GM06990 (cell line): ENCODE data around the gene HSD17B11.
"Not testable (repeated sequence)": the region's sequence is repeated elsewhere in the genome, so short reads cannot be mapped to it uniquely, and the experiment has no call there.

Experiments used
- DNase-seq: peaks from one replicate; pipeline ENCODE4 v3.0.0-alpha.2; 2011; ENCODE audit not compliant: insufficient read length; ENCODE audit errors: extremely low read depth
- H3K27me3 ChIP-seq: replicated peaks from 2 replicates; pipeline ENCODE4 v1.6.0; 2011; ENCODE audit warnings: low read length; ENCODE audit not compliant: control insufficient read depth, insufficient read depth
- H3K36me3 ChIP-seq: 2 replicates; pipeline ENCODE4 v1.5.1; 2011; ENCODE audit warnings: low read length; ENCODE audit not compliant: control insufficient read depth, insufficient read depth
- H3K4me3 ChIP-seq: replicated peaks from 2 replicates; pipeline ENCODE4 v1.5.1; 2011; ENCODE audit warnings: low read depth, mild to moderate bottlenecking, control low read depth, low read length
- CTCF ChIP-seq: IDR thresholded peaks from 2 replicates; pipeline ENCODE4 v1.5.1; 2011; ENCODE audit warnings: low read length, control low read depth, mild to moderate bottlenecking, inconsistent platforms; ENCODE audit not compliant: insufficient read depth, poor library complexity, severe bottlenecking

Gene HSD17B11

DNA sequence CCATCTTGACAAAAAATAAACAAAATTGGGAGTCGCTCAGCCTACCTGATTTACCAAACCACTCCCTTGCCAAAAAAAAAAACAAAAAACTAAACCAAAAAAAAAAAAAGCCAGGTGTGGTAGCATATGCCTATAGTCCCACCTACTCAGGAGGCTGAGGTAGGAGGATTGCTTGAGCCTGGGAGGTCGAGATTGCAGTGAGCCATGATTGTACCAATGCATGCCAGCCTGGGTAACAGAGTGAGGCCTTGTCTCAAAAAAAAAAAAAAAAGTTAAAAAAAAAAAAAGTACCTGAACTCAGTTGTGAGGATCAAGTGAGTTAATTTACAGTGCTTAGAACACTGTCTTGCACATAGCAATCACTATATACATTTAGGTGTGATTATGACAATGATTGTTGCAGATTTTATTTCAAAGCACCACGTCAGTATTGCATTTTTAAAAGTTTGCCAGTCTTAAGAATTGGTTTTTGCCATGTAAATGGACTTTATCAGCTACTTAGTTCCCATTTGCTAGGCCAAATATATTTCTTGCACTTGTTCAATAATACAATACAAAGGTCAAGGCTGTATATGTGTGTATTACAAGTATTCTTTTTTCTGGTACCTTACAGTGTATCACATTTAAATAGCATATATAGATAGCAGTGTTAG lies 36.0 kb upstream of the HSD17B11 start:
- DNase-seq: no peak
- Histone ChIP-seq H3K27me3 (no peaks in the 10 kb centered on the region), H3K36me3 (no peaks in the 10 kb centered on the region), H3K4me3 (no peak overlapping the region)
- TF ChIP-seq CTCF: no peak

GRCh38 chr4:87425711-87426110 lies 34.7 kb upstream of the HSD17B11 start:
- H3K4me3 ChIP-seq: no peak overlapping the region
- no peak for TF ChIP-seq CTCF
- H3K27me3 ChIP-seq: no peaks in the 10 kb centered on the region
- H3K36me3 ChIP-seq: no peaks in the 10 kb centered on the region
- no peak for DNase-seq

GRCh38 chr4:87424099-87424543 lies 33.1 kb upstream of the HSD17B11 start:
- DNase-seq, H3K36me3 ChIP-seq, H3K27me3 ChIP-seq, H3K4me3 ChIP-seq: not testable (repeated sequence)

- no peaks in the 10 kb centered on the region for H3K36me3 ChIP-seq
- no peaks in the 10 kb centered on the region for H3K27me3 ChIP-seq
- H3K4me3 ChIP-seq: peak overlapping the region; percentile 76
- peak; percentile 18 for DNase-seq
- no peak for TF ChIP-seq CTCF
Observed at GRCh38 chr4:87423317-87424098, 32.5 kb upstream of the HSD17B11 start.

DNA sequence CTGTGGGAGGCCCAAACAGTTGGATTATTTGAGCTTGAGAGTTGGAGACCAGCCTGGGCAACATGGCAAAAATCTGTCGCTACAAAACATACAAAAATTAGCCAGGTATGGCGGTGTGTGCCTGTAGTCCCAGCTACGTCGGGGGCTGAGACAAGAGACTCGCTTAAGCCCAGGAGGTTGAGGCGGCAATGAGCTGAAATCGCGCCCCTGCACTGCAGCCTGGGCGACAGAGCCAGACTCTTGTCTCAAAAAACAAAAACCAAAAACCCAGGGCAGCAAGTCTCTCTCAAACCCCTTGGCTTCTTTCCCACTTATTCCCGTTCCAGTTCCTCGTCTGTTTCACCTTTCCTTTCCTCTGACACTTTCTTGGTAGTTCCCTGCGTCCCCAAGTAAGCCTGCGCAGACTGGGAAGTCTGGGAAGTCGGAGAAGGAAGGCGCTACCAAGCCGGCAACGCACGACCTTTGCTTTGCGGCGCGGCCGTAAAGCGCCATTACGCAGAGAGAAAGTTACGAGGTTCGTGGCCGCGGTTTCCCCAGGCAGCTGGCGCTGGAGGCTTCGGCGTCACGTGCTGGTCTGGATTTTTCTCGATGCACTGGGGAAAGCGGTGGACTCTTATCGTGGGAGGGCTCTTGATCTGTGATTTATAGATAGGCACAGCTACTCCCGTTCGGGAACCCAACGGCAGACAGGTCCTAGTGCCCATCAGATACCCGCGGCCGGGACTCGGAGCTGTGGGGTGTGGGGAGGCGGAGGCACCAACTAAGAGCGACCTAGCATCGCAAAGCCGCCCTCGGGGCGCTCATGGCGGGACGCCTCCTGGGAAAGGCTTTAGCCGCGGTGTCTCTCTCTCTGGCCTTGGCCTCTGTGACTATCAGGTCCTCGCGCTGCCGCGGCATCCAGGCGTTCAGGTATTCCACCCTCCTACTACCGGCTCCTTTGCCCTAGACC lies 31.4 kb upstream of the HSD17B11 start, which contains the start of gene NUDT9:
Gene NUDT9 (plus strand): TSS at position 470 of the 949 bp plus-strand sequence. CDS start 333 bp downstream, at position 803.
- Histone ChIP-seq H3K4me3 (peak within 1 kb of the TSS; percentile 76), H3K36me3 (no peaks in the 10 kb centered on the region), H3K27me3 (no peaks in the 10 kb centered on the region)
- peak; percentile 90 for DNase-seq
- no peak for TF ChIP-seq CTCF
